ENCODE data around the gene C5orf52.
"Not testable (repeated sequence)": the region's sequence is repeated elsewhere in the genome, so short reads cannot be mapped to it uniquely, and the experiment has no call there.

Gene C5orf52

GRCh38 chr5:157727858-157728257, 56.5 kb downstream of the C5orf52 start:
- DNase-seq: not testable (repeated sequence)
